OCI-LY3 (cell line): ENCODE results near the gene SPECC1L.

Source experiments
- H2AFZ ChIP-seq: fragments of 200-600, 300-600 bp; shearing (Covaris generic); 2 replicates; pipeline ENCODE4 v1.6.0; 2014; ENCODE audit warnings: antibody characterized with exemption, low read depth, low read length
- H3K27ac ChIP-seq: fragments of 200-600, 300-600 bp; sonication (generic); 2 replicates; pipeline ENCODE4 v1.5.1; 2014; ENCODE audit warnings: mild to moderate bottlenecking, low read length, moderate library complexity, mixed read lengths
- H3K27me3 ChIP-seq: fragments of 200-600, 300-600 bp; sonication (generic); 2 replicates; pipeline ENCODE4 v1.6.1; 2014; ENCODE audit warnings: low read depth, low read length, mixed read lengths
- H3K36me3 ChIP-seq: fragments of 200-600, 300-600 bp; sonication (generic); replicated peaks from 2 replicates; pipeline ENCODE3; 2014; ENCODE audit warnings: low read depth, low read length, mixed read lengths
- H3K4me1 ChIP-seq: fragments of 300-600, 200-600 bp; sonication (generic); 2 replicates; pipeline ENCODE4 v1.6.1; 2014; ENCODE audit warnings: low read length, mixed read lengths
- H3K4me2 ChIP-seq: fragments of 200-600, 300-600 bp; sonication (generic); 2 replicates; pipeline ENCODE4 v1.6.1; 2014; ENCODE audit warnings: low read length, mixed read lengths
- H3K4me3 ChIP-seq: fragments of 300-600, 200-600 bp; sonication (generic); 2 replicates; pipeline ENCODE4 v1.5.1; 2014; ENCODE audit warnings: antibody characterized with exemption, mild to moderate bottlenecking, low read length, moderate library complexity
- H3K79me2 ChIP-seq: fragments of 300-600, 200-600 bp; shearing (Covaris generic); 2 replicates; pipeline ENCODE4 v1.6.1; 2014; ENCODE audit warnings: mild to moderate bottlenecking, low read length, mixed read lengths
- H3K9ac ChIP-seq: fragments of 300-600, 200-600 bp; shearing (Covaris generic); 2 replicates; pipeline ENCODE4 v1.6.0; 2014; ENCODE audit warnings: mild to moderate bottlenecking, low read length, moderate library complexity
- H3K9me3 ChIP-seq: fragments of 200-600, 300-600 bp; shearing (Covaris generic); 2 replicates; pipeline ENCODE4 v1.6.1; 2014; ENCODE audit warnings: low read length, mixed read lengths; ENCODE audit not compliant: insufficient read depth
- H4K20me1 ChIP-seq: fragments of 200-600, 300-600 bp; sonication (generic); 2 replicates; pipeline ENCODE4 v1.6.1; 2016; ENCODE audit warnings: low read length, mixed read lengths; ENCODE audit not compliant: insufficient read depth
- CTCF ChIP-seq: fragments of 200-600, 300-600 bp; sonication (generic); IDR thresholded peaks from 2 replicates; pipeline ENCODE4 v1.5.1; 2014; ENCODE audit warnings: antibody characterized with exemption, low read length, low read depth
- EZH2phosphoT487 ChIP-seq: fragments of 200-600 bp; shearing (Covaris generic); IDR thresholded peaks from 2 replicates; pipeline ENCODE4 v1.6.1; 2018; ENCODE audit warnings: antibody characterized with exemption, mixed run types, low read depth

The SPECC1L gene

GRCh38 chr22:24406322-24407277, 136.0 kb downstream of the SPECC1L start:
- Histone ChIP-seq H3K27ac (no peak overlapping the region), H3K79me2 (no peaks in the 10 kb centered on the region), H3K4me3 (no peak overlapping the region), H3K27me3 (no peaks in the 10 kb centered on the region), H4K20me1 (no peaks in the 10 kb centered on the region), H3K4me1 (peaks cover 22% of the 10 kb centered on the region), H2AFZ (no peak overlapping the region), H3K36me3 (peaks cover 14% of the 10 kb centered on the region), H3K4me2 (no peak overlapping the region), H3K9me3 (no peaks in the 10 kb centered on the region), H3K9ac (no peak overlapping the region)
- TF ChIP-seq CTCF: no peak
- no peak for TF ChIP-seq EZH2phosphoT487

- no peaks in the 10 kb centered on the region for H3K9me3 ChIP-seq
- no peak overlapping the region for H3K4me2 ChIP-seq
- peaks cover 16% of the 10 kb centered on the region for H3K4me1 ChIP-seq
- H3K79me2 ChIP-seq: no peaks in the 10 kb centered on the region
- H3K4me3 ChIP-seq: no peak overlapping the region
- TF ChIP-seq EZH2phosphoT487 (no peak), CTCF (no peak)
- no peak overlapping the region for H2AFZ ChIP-seq
- H3K27ac ChIP-seq: no peak overlapping the region
- peaks cover 15% of the 10 kb centered on the region for H3K36me3 ChIP-seq
- no peaks in the 10 kb centered on the region for H3K27me3 ChIP-seq
- no peak overlapping the region for H3K9ac ChIP-seq
- no peaks in the 10 kb centered on the region for H4K20me1 ChIP-seq
Measured at GRCh38 chr22:24407278-24407665, 136.6 kb downstream of the SPECC1L start.

- Histone ChIP-seq H3K27ac (no peak overlapping the region), H3K27me3 (no peaks in the 10 kb centered on the region), H3K79me2 (no peaks in the 10 kb centered on the region), H3K9me3 (no peaks in the 10 kb centered on the region), H2AFZ (no peak overlapping the region), H3K36me3 (peaks cover 18% of the 10 kb centered on the region), H3K4me1 (peaks cover 10% of the 10 kb centered on the region), H3K9ac (no peak overlapping the region), H4K20me1 (no peaks in the 10 kb centered on the region), H3K4me3 (no peak overlapping the region), H3K4me2 (no peak overlapping the region)
- no peak for TF ChIP-seq CTCF
- TF ChIP-seq EZH2phosphoT487: no peak
Measured at GRCh38 chr22:24407884-24408283, 137.3 kb downstream of the SPECC1L start.

- Histone ChIP-seq H4K20me1 (no peaks in the 10 kb centered on the region), H3K27me3 (no peaks in the 10 kb centered on the region), H2AFZ (no peak overlapping the region), H3K4me2 (no peak overlapping the region), H3K4me3 (no peak overlapping the region), H3K9ac (no peak overlapping the region), H3K79me2 (no peaks in the 10 kb centered on the region), H3K9me3 (no peaks in the 10 kb centered on the region), H3K27ac (no peak overlapping the region), H3K4me1 (peaks cover 2% of the 10 kb centered on the region), H3K36me3 (peaks cover 18% of the 10 kb centered on the region)
- no peak for TF ChIP-seq EZH2phosphoT487
- no peak for TF ChIP-seq CTCF
Measured at GRCh38 chr22:24408630-24409029, 138.0 kb downstream of the SPECC1L start.
